Measurements from ENCODE around the gene LGMN.

LGMN gene

DNA sequence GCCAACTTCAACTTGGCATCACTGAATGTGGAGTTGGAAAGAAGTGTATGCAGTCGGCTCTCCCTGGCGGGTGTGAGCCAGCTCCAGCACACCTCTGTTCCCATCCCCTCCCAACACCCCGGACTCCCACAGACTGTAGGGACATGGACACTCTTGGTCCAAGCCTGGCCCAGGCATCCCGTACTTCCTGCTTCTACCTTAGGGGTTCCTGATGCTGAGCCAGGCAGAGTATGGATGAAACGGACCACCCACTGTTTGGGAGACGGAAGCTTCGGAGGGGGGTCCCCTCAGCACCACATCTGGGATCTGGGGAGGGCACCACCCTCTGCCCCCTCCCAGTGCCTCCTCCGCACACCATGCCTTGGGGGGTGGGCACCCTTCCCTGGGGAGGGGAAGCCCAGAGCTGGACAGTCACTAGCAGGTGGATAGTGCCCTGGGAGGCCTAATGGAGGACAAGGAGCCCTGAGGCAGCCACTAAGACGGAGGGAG, 62.0 kb downstream of the LGMN start:
- TF ChIP-seq, protein P1, sequence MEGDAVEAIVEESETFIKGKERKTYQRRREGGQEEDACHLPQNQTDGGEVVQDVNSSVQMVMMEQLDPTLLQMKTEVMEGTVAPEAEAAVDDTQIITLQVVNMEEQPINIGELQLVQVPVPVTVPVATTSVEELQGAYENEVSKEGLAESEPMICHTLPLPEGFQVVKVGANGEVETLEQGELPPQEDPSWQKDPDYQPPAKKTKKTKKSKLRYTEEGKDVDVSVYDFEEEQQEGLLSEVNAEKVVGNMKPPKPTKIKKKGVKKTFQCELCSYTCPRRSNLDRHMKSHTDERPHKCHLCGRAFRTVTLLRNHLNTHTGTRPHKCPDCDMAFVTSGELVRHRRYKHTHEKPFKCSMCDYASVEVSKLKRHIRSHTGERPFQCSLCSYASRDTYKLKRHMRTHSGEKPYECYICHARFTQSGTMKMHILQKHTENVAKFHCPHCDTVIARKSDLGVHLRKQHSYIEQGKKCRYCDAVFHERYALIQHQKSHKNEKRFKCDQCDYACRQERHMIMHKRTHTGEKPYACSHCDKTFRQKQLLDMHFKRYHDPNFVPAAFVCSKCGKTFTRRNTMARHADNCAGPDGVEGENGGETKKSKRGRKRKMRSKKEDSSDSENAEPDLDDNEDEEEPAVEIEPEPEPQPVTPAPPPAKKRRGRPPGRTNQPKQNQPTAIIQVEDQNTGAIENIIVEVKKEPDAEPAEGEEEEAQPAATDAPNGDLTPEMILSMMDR (IDR thresholded peaks at IDR 0.05), result no peak

DNA sequence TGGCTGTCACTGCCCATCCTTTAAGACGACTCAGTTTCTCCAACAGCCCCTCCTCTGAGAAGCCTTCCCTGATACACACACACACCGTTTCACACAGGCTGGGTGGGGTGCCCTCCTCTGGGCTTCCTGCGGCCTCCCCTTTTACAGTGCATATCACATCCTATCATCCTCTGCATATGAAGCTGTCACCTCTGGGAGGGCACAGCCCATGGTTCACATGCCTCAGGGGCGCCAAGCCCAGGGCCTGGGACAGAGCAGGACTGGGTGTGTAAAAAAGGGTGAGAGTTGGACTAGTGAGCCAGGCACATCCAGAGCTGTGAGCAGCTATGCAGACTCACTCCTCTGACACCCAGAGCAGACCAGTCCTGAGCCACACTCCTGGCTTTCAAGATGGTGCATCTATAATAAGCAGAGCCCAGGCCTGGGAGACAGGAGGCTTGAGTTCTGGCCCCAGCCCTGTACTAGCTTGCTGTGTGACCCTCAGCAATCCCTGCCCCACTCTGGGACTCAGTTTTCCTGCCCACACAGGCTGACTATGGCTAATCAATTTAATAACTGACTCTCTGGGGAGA, 62.6 kb downstream of the LGMN start:
- TF ChIP-seq, protein P1 (IDR thresholded peaks at IDR 0.05), result no peak

DNA sequence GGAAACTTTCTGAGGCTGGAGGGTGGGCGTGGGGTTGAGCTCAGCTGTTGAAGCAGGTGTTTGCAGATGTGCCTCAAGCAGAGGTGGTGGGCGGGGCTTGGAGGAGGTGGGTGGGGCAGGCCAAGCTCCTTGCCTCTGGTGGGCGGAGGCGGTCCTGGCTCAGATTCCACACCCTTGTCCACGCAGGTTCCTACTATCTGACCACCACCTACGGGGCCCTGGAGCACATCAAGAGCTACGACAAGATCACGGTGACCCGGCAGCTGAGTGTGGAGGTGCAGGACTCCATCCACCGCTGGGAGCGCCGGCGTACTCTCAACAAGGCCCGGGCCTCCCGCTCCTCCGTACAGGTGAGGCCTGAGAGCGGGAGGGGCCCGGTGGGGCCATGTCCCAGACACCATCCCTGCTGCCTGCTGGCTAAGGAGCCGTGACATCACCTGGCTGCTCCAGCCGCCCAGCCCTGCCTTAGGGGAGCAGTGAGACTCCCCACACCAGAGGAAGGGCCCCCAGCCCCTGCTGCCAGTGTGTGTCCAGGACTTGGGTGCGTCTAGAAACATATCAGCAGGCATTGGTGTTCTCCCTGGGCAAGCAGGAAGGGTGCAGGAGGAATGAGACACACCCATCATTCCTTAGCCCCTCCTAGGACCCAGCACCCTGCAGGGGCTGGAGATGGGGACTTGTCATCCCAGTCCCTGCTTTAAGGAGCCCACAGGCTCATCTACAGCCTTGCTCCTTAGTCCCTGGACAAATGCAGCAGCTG, 63.4 kb downstream of the LGMN start:
- TF ChIP-seq, protein P1 (IDR thresholded peaks at IDR 0.05), result no peak

DNA sequence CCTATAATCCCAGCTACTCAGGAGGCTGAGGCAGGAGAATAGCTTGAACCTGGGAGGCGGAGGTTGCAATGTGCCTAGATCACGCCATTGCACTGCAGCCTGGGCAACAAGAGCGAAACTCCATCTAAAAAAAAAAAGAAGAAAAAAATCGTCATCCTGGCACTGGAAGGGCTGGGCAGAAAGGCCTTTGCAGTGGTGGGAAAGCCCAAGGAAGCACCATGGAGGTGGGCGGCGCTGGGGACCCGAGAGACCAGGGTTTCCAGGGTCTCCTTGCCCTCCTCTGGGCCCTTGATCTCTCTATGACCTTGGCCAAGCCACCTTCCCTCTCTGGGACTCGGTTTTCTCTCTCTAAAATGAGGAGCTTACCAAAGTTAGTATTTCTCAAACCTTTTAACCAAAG, 65.4 kb downstream of the LGMN start:
- TF ChIP-seq, protein P1 (IDR thresholded peaks at IDR 0.05), result no peak

DNA sequence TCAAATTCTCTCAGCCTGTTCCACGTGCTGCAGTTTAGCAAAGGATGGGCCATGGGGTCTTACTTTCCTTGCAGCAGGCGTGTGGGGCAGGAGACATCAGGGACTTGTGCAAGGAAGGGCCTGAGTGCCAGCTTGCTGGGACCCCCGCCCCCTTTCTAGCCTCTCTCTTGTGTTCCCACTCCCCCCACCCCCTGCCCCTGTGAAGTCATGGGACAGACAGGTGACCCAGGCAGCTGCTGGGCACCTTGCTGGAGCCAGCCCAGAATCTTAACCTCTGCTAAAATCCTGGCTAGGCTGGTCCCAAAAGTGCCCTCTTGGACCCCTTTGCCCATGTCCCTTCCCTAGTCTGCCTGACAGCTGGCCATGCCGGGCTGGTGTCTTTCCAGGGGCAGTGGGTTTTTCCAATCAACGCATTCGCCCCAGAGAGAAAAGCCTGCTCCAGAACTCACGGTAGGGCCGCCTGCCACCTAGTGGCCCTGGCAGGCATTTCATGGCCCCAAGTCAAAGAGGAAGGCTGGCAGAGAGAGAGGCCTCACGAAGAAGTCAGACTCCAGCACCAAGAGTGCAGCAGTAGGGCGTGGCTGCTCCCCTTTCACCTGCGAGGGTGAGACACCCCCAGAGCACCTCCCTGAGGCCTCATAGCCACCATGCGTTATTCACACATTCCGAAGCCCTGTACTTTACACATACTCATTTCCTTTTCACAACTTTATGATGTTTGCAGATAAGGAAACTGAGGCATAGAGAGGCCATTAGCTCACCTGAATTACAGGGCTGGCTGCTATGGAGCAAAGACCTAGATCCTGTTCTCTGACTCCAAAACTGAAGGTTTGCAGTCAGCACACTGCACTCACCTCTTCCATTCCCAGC, 67.4 kb downstream of the LGMN start:
- TF ChIP-seq, protein P1 (IDR thresholded peaks at IDR 0.05), result peak; percentile 92

DNA sequence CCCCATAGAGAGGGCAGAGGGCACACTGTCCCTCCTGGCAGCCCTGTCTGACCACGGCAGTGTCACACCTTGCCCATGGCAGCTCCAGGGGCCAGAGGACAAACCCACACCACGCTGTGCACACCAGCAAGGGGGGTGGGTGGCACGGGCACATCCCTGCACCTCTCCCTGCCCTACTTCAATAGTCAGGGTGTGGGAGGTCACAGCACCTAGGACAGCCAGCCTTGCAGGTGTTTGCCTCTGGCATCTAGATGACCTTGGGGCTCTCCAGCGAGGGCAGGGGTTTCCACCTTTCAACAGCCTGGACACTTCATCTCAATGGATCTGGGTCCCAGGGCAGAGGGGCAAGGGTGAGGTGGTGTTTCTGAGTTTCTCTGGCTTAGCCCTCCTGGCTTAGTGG, 69.2 kb downstream of the LGMN start:
- TF ChIP-seq, protein P1 (IDR thresholded peaks at IDR 0.05), result no peak

DNA sequence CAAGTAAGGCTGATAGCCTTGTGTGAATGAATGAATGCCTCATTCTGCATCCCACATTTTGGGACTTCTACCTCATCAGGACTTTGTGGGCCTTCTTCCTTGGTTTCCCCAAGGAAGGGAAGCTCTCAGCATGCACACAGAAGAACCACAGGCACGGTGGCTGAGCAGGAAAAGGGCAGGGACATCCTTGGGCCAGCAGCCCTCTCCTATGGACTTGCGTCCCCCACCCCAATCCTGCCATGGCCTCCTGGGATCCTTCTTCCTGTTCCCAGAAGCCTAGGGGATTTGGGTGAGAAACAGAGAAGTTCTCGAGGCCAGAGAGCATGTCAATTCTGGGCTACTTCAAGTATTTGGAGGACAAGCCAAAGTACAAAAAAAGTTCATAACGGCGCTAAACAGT, 69.7 kb downstream of the LGMN start:
- TF ChIP-seq, protein P1 (IDR thresholded peaks at IDR 0.05), result no peak

Measured in LNCAP (cell line).